GM20000 (cell line): ENCODE measurements around the gene ZEB2.

Experiments used
- DNase-seq: peaks from one replicate; pipeline ENCODE4 v3.0.0; 2012; ENCODE audit warnings: low spot score
- CTCF ChIP-seq: IDR thresholded peaks from 2 replicates; pipeline ENCODE4 v1.5.1; 2012; ENCODE audit warnings: mild to moderate bottlenecking, control low read depth; ENCODE audit errors: extremely low read depth, missing control alignments

The ZEB2 gene

DNA sequence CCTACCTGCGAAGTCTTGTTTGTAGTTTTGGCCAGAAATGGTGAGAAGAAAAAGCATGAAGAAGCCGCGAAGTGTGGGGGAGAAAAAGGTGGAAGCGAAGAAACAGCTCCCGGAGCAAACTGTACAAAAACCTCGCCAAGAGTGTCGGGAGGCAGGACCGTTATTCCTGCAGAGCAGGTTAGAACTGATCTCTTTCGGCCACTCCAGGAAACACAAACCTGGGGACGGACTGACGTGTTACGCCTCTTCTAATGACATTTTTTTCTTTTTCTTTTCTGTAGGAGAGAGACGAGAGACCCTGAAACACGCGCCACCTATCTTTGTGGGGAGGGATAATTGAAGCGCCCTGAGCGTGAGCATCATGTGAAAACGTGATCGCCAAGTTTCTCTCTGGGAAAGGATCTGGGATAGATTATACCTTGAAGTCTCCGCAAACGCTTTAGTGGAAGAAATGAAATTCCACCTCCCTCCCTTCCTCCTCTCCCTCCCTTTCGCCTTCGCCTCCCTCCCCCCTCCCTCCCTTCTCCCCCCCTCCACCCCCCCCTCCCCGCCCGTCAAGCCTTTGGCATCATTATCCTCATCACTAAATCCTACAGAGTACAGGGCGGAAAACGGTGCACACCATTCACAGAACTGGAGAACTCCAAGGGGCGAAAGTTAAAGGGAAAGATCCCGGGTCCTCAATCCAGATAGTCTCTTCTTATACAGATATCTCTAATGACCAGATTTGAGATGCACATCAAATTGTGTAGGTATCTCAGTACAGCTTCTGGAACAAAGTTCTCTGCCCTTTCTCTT is at the start of gene ZEB2:
ZEB2 (minus strand) TSS at position 186 of the 798 bp plus-strand sequence. CDS start 2,769 bp downstream, outside the sequence.
- TF ChIP-seq CTCF, result no peak
- peak; percentile 57 for DNase-seq

DNA sequence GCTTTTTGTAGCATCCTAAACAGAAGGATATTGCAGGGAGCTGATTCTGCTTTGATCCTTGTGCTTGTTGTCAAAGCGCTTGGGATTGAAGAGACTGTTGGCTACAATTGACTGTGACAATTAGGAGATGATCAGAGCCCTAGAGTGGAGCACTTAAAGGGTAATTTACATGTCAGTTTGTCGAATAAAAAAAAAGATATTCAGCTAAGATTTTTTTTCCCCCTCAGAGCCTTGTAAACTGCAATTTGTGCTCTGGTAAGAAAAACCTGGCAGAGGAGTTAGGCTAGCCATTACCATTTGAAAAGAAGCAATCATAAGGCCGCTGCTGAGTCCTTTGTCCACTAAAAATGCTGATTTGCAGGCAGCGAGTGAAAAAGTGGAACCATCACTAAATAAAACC is 47.8 kb upstream of the ZEB2 start:
- no peak for TF ChIP-seq CTCF
- DNase-seq, result no peak

DNA sequence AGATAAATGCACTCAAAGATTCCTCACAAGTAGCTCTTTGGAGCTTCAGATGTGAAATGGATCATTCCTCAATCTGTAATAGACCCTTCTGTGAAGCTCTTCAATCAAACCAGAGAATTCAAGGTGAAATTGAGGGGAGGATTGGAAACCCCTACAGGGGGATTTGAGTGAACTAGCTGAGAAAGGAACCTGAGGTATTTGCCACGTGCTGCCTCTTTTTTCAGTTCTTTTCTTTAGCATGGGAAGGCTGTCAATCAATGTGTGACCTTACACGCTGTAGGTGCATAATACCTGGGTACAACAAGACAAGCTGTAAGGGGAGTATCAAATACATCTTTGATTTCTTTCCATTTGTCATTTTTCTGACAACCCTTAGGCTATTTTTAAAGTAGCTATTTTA is 46.5 kb upstream of the ZEB2 start:
- no peak for TF ChIP-seq CTCF
- DNase-seq, result no peak

DNA sequence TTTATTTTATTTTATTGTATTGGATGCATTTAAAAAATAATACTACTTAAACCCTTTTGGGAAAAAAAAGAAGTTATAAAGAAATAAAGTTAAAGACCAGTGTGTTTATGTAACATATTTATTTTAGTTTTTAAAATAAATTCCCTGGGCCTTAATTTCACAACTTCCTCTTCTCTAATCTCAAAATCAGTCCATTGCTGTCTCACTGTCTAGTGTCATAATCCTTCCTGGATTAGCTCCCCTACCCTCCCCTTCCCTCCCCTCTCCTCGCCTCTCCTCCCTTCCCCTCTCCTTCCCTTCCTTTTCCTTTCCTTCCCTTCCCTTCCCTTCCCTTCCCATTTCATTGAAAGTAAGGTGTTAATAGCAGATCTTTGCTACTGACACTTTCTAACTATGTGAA is 40.3 kb upstream of the ZEB2 start:
- no peak for DNase-seq
- no peak for TF ChIP-seq CTCF

- DNase-seq, result no peak
- TF ChIP-seq CTCF, result no peak
These were observed 39.8 kb upstream of the ZEB2 start for GRCh38 chr2:144559681-144560080.

- no peak for TF ChIP-seq CTCF
- no peak for DNase-seq
These were observed 39.3 kb upstream of the ZEB2 start for GRCh38 chr2:144559242-144559641.

- no peak for DNase-seq
- no peak for TF ChIP-seq CTCF
These were observed 34.7 kb upstream of the ZEB2 start for GRCh38 chr2:144554492-144555210.
